ENCODE data around the gene CRISPLD2.

CRISPLD2 gene

DNA sequence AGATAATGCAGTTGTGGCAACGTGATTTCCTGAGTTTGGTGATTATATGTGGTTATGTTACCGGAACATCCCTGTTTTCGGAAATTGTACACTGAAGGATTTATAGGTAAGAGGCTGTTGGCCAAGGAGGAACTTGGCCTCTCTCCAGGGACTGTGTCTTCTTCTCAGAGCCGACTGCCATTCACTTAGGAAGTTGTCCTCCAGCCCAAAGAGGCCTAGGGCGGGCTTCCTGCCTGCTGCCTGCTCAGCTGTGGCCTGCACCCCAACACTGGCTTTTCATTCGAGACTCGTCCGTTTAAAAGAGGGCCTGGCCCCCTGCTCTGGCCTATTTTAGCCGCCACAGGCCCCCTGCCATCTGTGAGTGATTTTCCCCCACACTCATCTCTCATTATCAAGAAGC is 127.2 kb downstream of the CRISPLD2 start:
- no peak for TF ChIP-seq EZH2phosphoT487 (IDR thresholded peaks at IDR 0.05; ENCODE audit: borderline replicate concordance)
- TF ChIP-seq, protein P1, sequence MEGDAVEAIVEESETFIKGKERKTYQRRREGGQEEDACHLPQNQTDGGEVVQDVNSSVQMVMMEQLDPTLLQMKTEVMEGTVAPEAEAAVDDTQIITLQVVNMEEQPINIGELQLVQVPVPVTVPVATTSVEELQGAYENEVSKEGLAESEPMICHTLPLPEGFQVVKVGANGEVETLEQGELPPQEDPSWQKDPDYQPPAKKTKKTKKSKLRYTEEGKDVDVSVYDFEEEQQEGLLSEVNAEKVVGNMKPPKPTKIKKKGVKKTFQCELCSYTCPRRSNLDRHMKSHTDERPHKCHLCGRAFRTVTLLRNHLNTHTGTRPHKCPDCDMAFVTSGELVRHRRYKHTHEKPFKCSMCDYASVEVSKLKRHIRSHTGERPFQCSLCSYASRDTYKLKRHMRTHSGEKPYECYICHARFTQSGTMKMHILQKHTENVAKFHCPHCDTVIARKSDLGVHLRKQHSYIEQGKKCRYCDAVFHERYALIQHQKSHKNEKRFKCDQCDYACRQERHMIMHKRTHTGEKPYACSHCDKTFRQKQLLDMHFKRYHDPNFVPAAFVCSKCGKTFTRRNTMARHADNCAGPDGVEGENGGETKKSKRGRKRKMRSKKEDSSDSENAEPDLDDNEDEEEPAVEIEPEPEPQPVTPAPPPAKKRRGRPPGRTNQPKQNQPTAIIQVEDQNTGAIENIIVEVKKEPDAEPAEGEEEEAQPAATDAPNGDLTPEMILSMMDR (conservative IDR thresholded peaks at IDR 0.05; ENCODE audit: low read length), result no peak
- no peaks in the 10 kb centered on the region for H3K9me2 ChIP-seq (replicated peaks; ENCODE audit: low read depth, low read length)
- no peaks in the 10 kb centered on the region for H3K4me1 ChIP-seq (ENCODE audit: insufficient read depth, low read length, poor library complexity, severe bottlenecking)
- H3F3A ChIP-seq (ENCODE audit: low read depth), result no peaks in the 10 kb centered on the region
- no peaks in the 10 kb centered on the region for H3K27me3 ChIP-seq (ENCODE audit: insufficient read depth, low read length, poor library complexity, severe bottlenecking)
- no peak overlapping the region for H3K9ac ChIP-seq (ENCODE audit: low read depth, low read length, poor library complexity, severe bottlenecking)
- no peak overlapping the region for H2AFZ ChIP-seq (ENCODE audit: low read length)
- no peaks in the 10 kb centered on the region for H4K20me1 ChIP-seq (ENCODE audit: insufficient read depth, low read length, poor library complexity, severe bottlenecking)
- no peak overlapping the region for H3K4me2 ChIP-seq (ENCODE audit: low read depth, low read length, poor library complexity, severe bottlenecking)
- H3K36me3 ChIP-seq (ENCODE audit: insufficient read depth, low read length), result no peaks in the 10 kb centered on the region
- no peak overlapping the region for H3K4me3 ChIP-seq (ENCODE audit: low read length, poor library complexity, severe bottlenecking)
- no peaks in the 10 kb centered on the region for H3K79me2 ChIP-seq (ENCODE audit: insufficient read depth, low read length)
- H3K9me3 ChIP-seq (ENCODE audit: insufficient read depth, low read depth, low read length), result no peaks in the 10 kb centered on the region

DNA sequence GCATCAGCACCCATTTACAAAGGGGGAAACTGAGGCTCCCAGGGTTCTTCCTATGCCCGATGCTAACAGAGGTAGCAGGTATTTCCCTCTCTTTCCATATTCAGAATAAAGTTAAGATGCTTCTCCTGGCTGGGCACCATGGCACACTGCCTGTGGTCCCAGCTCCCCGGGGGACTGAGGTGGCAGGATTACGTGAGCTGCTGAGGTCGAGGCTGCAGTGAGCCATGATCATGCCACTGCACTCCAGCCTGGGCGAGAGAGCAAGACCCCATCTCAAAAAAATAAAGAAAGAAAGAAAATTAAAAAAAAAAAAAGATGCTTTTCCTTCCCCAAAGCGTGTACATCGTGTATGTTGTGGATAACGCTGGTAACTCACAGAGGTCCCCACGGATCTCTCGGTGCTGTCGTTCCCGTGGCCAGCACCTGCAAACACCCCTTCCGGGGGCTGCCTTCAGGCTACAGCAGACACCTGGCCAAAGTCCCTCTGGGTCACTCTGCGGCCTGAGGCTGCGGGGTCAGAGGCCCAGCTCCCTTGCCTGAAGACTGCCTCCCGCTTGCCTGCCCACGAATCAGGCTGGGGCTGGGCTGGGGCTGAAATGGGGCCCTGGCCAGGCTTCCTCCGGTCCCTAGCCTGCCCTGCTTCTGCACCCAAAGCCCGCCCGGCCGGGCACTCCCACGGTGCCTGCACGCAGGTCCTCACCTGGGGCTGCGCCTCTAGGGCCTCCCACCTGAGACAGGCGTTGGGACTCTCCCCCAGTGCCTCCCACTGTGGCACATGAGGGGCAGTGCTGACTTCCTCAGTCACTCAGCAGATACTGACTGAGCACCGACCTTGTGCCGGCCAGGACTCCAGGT is 128.4 kb downstream of the CRISPLD2 start:
- Histone ChIP-seq H3K27me3 (ENCODE audit: insufficient read depth, low read length, poor library complexity, severe bottlenecking) (no peaks in the 10 kb centered on the region), H3K36me3 (ENCODE audit: insufficient read depth, low read length) (no peaks in the 10 kb centered on the region), H3F3A (ENCODE audit: low read depth) (no peaks in the 10 kb centered on the region), H4K20me1 (ENCODE audit: insufficient read depth, low read length, poor library complexity, severe bottlenecking) (no peaks in the 10 kb centered on the region), H3K9ac (ENCODE audit: low read depth, low read length, poor library complexity, severe bottlenecking) (no peak overlapping the region), H3K79me2 (ENCODE audit: insufficient read depth, low read length) (no peaks in the 10 kb centered on the region), H3K9me3 (ENCODE audit: insufficient read depth, low read depth, low read length) (no peaks in the 10 kb centered on the region), H3K4me3 (ENCODE audit: low read length, poor library complexity, severe bottlenecking) (no peak overlapping the region), H3K4me2 (ENCODE audit: low read depth, low read length, poor library complexity, severe bottlenecking) (no peak overlapping the region), H3K9me2 (replicated peaks; ENCODE audit: low read depth, low read length) (no peaks in the 10 kb centered on the region), H2AFZ (ENCODE audit: low read length) (no peak overlapping the region), H3K4me1 (ENCODE audit: insufficient read depth, low read length, poor library complexity, severe bottlenecking) (no peaks in the 10 kb centered on the region)
- TF ChIP-seq EZH2phosphoT487 (IDR thresholded peaks at IDR 0.05; ENCODE audit: borderline replicate concordance), result no peak
- TF ChIP-seq, protein P1 (conservative IDR thresholded peaks at IDR 0.05; ENCODE audit: low read length), result no peak

DNA sequence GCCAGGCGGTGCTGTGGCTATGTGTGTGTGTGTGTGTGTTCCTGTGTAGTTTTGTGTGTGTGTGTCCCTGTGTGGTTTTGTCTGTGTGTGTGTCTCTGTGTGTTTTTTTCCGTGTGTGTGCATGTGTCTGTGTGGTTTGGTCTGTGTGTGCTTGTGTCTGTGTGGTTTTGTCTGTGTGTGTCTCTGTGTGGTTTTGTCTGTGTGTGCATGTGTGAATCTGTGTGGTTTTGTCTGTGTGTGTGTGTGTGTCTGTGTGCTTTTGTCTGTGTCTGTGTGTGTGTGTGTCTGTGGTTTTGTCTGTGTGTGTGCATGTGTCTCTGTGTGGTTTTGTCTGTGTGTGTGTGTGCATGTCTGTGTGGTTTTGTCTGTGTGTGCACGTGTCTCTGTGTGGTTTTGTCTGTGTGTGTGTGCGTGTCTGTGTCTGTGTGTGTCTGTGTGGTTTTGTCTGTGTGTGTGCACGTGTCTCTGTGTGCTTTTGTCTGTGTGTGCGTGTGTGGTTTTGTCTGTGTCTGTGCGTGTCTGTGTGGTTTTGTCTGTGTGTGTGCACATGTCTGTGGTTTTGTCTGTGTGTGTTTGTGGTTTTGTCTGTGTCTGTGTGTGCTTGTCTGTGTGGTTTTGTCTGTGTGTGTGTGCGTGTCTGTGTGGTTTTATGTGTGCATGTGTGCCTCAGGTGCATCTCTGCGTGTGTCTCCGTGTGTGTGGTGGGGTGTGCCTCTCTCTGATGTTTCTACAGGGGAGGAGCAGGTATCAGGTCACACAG is 129.2 kb downstream of the CRISPLD2 start:
- H3K9me3 ChIP-seq (ENCODE audit: insufficient read depth, low read depth, low read length), result no peaks in the 10 kb centered on the region

More for the DNA sequence above, 129.2 kb downstream of the CRISPLD2 start:
- Histone ChIP-seq H3K4me1 (ENCODE audit: insufficient read depth, low read length, poor library complexity, severe bottlenecking) (no peaks in the 10 kb centered on the region), H3K79me2 (ENCODE audit: insufficient read depth, low read length) (no peaks in the 10 kb centered on the region), H3K27me3 (ENCODE audit: insufficient read depth, low read length, poor library complexity, severe bottlenecking) (no peaks in the 10 kb centered on the region), H3F3A (ENCODE audit: low read depth) (no peaks in the 10 kb centered on the region), H4K20me1 (ENCODE audit: insufficient read depth, low read length, poor library complexity, severe bottlenecking) (no peaks in the 10 kb centered on the region), H3K9me2 (replicated peaks; ENCODE audit: low read depth, low read length) (no peaks in the 10 kb centered on the region), H3K4me3 (ENCODE audit: low read length, poor library complexity, severe bottlenecking) (no peak overlapping the region), H3K4me2 (ENCODE audit: low read depth, low read length, poor library complexity, severe bottlenecking) (no peak overlapping the region), H3K36me3 (ENCODE audit: insufficient read depth, low read length) (no peaks in the 10 kb centered on the region), H3K9ac (ENCODE audit: low read depth, low read length, poor library complexity, severe bottlenecking) (no peak overlapping the region), H2AFZ (ENCODE audit: low read length) (no peak overlapping the region)
- TF ChIP-seq EZH2phosphoT487 (IDR thresholded peaks at IDR 0.05; ENCODE audit: borderline replicate concordance), result no peak
- TF ChIP-seq, protein P1 (conservative IDR thresholded peaks at IDR 0.05; ENCODE audit: low read length), result no peak

Data from Loucy (cell line).